Activated CD4-positive, alpha-beta T cell treated with anti-CD3 and anti-CD28 coated beads for 36 hours (primary cell): ENCODE data around the gene ERGIC3. TPM values are rescaled to one million over a fixed set of nuclear protein-coding genes. Genes with fewer than 3 reads are reported as not detected.

ENCODE experiments used
- ATAC-seq: fragments of 200-7000 bp; cut with Tn5 transposase; one replicate; pipeline ENCODE4 v1.10.0; 2021; ENCODE audit warnings: mild to moderate bottlenecking, moderate library complexity
- CTCF ChIA-PET: fragments of 350-600 bp; sonication (Branson Sonifier 250); formaldehyde crosslinking; loops from one replicate; lab custom pipeline; 2021; ENCODE audit warnings: antibody characterized with exemption; lab: Charles Lee
- POLR2A ChIA-PET: fragments of 350-600 bp; sonication (Branson Sonifier 250); formaldehyde crosslinking; loops from one replicate; lab custom pipeline; 2021; ENCODE audit warnings: antibody characterized with exemption, inconsistent platforms; lab: Charles Lee
- DNase-seq: peaks from one replicate; pipeline ENCODE4 v3.0.0-alpha.2; 2020
- H3K27ac Mint-ChIP-seq: one replicate; pipeline ENCODE4 v1.8.0; 2021; ENCODE audit warnings: mixed read lengths
- H3K27me3 Mint-ChIP-seq: one replicate; pipeline ENCODE4 v1.8.0; 2021; ENCODE audit warnings: mixed read lengths
- H3K36me3 Mint-ChIP-seq: one replicate; pipeline ENCODE4 v1.8.0; 2021; ENCODE audit warnings: low read depth, mixed read lengths
- H3K4me1 Mint-ChIP-seq: one replicate; pipeline ENCODE4 v1.8.0; 2021; ENCODE audit warnings: mixed read lengths
- H3K4me3 Mint-ChIP-seq: one replicate; pipeline ENCODE4 v1.8.0; 2021; ENCODE audit warnings: mild to moderate bottlenecking, moderate library complexity, mixed read lengths
- H3K9me3 Mint-ChIP-seq: one replicate; pipeline ENCODE4 v1.8.0; 2021; ENCODE audit warnings: low read depth, mixed read lengths
- intact Hi-C, 2 experiments: fragments of 100-400 bp; cut with DNase I in 1 of 2; cut with micrococcal nuclease in 1 of 2; formaldehyde crosslinking; loops; one replicate each; pipeline versions ENCODE4 v1.14.2 to v1.15.1; 2022 to 2024; cut with DNase I, micrococcal nuclease
- total RNA-seq, 2 experiments: library from RNA; stranded (reverse); gene quantifications; one replicate each; pipeline ENCODE4 v1.2.3, GENCODE V29; 2021

ERGIC3 gene
- total RNA-seq, 2 experiments from 2014 or later: 109 to 127 TPM

DNA sequence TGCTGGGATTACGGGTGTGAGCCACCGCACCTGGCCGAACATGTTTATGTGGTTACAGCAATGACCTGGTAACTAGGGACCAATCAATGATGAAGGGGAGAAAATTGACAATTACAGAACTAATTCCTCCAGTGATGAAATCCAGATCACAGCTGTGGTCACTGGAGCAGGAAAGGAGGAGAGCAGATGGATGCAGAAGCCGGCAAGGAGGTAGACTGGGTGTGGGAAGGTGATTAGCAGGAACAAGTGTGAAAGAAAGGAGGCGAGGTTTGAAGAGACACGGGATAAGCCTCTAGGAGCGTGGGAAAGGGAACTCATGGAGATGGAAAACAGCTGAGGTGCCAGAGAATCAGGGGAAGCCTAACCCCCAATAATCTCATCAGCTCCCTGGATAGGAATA lies 56.6 kb downstream of the ERGIC3 start:
- ATAC-seq (no peak), DNase-seq (no peak)
- CTCF ChIA-PET: interaction anchor here (0.6 kb wide), 2 partner anchors 20 to 558 kb away, joined by 3 read pairs; no protein-coding TSS in a partner anchor
- Mint-ChIP-seq H3K4me1 (peaks cover 5% of the 10 kb centered on the region), H3K4me3 (no peak overlapping the region), H3K27me3 (peaks cover 23% of the 10 kb centered on the region), H3K27ac (no peak overlapping the region), H3K36me3 (no peaks in the 10 kb centered on the region), H3K9me3 (no peaks in the 10 kb centered on the region)
- POLR2A ChIA-PET: no interaction called here
- intact Hi-C loops: no loop called here

- Mint-ChIP-seq H3K27ac (no peak overlapping the region), H3K36me3 (no peaks in the 10 kb centered on the region), H3K27me3 (peaks cover 23% of the 10 kb centered on the region), H3K9me3 (no peaks in the 10 kb centered on the region), H3K4me1 (peaks cover 5% of the 10 kb centered on the region), H3K4me3 (no peak overlapping the region)
- ChIA-PET POLR2A (no interaction called here), CTCF (interaction anchor here (0.6 kb wide), 1 partner anchor 20 kb away, joined by 3 read pairs; no protein-coding TSS in a partner anchor)
- intact Hi-C loops: no loop called here
- no peak for DNase-seq
- no peak for ATAC-seq
Measured at GRCh38 chr20:35598899-35599775, 57.3 kb downstream of the ERGIC3 start.

DNA sequence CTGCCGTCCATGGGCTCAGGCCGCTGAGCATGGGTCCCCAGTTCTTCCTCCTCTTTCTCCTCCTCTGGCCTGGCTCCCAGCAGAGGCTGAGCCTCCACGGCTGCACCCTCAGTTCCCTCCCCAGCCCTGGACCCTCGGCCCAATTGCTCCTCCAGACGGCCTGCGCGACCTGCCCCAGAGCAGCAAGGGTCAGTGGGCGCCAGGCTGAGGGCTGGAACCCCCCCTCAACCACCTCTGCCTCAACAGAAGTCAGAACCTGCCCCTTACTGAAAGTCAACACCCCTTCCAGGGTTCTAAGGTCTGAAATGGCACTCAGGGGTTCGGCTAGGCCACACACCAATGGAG lies 57.9 kb downstream of the ERGIC3 start:
- ATAC-seq: no peak
- intact Hi-C loops: loop anchor here (5.0 kb wide), 3 partner anchors 63 to 137 kb away; partner anchors contain the start of genes CPNE1 (in 1 of the 2), NFS1 (in 1 of the 2), RBM12 (in 1 of the 2) and ROMO1 (in 1 of the 2)

GRCh38 chr20:35600176-35600992 lies 58.5 kb downstream of the ERGIC3 start:
- peaks cover 23% of the 10 kb centered on the region for H3K27me3 Mint-ChIP-seq
- peak overlapping the region; percentile 58 for H3K4me3 Mint-ChIP-seq
- H3K27ac Mint-ChIP-seq: no peak overlapping the region
- ATAC-seq (peak; percentile 1), DNase-seq (peak; percentile 16)
- intact Hi-C loops: loop anchor here (5.0 kb wide), 3 partner anchors 62 to 138 kb away; partner anchors contain the start of genes CPNE1 (in 1 of the 2), NFS1 (in 1 of the 2), RBM12 (in 1 of the 2) and ROMO1 (in 1 of the 2)
- CTCF ChIA-PET: interaction anchor here (0.6 to 1.5 kb wide), 8 partner anchors 9 to 285 kb away, joined by 3 to 6 read pairs (median 4); partner anchors contain the start of gene SPAG4
- peaks cover 5% of the 10 kb centered on the region for H3K4me1 Mint-ChIP-seq
- POLR2A ChIA-PET: interaction anchor here (0.6 to 1.2 kb wide), 3 partner anchors 15 to 127 kb away, joined by 3 to 10 read pairs (median 6); partner anchors contain the start of gene SPAG4
- no peaks in the 10 kb centered on the region for H3K36me3 Mint-ChIP-seq
- H3K9me3 Mint-ChIP-seq: no peaks in the 10 kb centered on the region

More for the DNA sequence above, 57.9 kb downstream of the ERGIC3 start:
- ChIA-PET POLR2A (interaction anchor here (0.6 to 0.8 kb wide), 2 partner anchors 30 to 128 kb away, joined by 3 to 10 read pairs; no protein-coding TSS in a partner anchor), CTCF (no interaction called here)
- no peak for DNase-seq
- peaks cover 23% of the 10 kb centered on the region for H3K27me3 Mint-ChIP-seq
- no peaks in the 10 kb centered on the region for H3K9me3 Mint-ChIP-seq
- H3K36me3 Mint-ChIP-seq: no peaks in the 10 kb centered on the region
- H3K4me1 Mint-ChIP-seq: peaks cover 5% of the 10 kb centered on the region
- no peak overlapping the region for H3K27ac Mint-ChIP-seq
- no peak overlapping the region for H3K4me3 Mint-ChIP-seq

DNA sequence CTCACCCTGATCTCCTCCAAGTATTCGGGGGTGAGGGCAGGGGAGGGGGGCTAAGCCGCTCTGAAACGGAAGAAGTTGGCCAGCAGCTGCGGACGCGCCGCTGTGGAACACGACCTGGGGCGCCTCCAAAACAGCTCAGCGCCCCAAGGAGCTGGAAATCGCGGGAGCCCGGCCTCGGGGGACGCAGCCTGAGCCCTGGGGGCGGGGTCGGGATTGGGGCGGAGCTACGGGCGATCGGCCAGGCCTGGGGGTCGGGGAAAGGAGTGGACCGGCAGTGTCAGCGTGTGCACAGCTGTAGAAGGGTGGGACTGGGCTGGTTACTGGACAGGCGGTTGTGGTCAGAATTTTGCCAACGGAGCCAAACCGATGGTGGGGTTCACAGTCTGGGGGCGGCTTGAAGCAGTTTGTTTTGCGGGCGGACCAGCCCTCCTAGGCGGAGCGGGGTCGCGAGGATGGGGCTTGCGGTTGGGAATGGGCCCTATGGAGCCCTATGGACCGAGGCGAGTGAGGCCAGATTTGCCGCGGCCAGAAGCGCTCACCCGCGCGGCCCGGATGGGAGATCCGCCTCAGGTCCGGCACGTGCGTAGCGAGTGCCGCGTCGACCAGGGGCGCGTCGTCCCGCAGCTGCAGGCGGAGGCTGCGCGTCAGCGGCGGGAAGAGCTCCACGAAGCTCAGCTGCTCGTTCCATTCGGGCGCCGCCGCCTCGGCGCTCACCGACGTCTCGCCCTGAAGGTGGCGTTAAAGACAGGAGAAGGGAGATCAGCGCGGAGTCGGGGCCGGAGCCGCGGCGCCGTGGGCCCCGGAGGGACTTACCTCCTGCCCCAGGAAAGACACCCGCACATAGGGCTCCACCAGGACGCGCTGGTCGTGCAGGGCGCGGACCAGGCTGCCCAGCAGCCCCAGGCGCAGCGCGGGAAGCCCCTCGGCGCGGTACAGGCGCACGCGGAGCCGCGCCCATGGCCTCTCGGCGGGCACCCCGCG lies 59.4 kb downstream of the ERGIC3 start:
- DNase-seq: peak; percentile 91
- CTCF ChIA-PET: interaction anchor here (0.6 to 1.5 kb wide), 18 partner anchors 8 to 293 kb away, joined by 3 to 7 read pairs (median 3); partner anchors contain the start of gene SPAG4
- H3K4me3 Mint-ChIP-seq: peak overlapping the region; percentile 58
- H3K36me3 Mint-ChIP-seq: no peaks in the 10 kb centered on the region
- H3K4me1 Mint-ChIP-seq: peaks cover 5% of the 10 kb centered on the region
- ATAC-seq: peak; percentile 94
- POLR2A ChIA-PET: interaction anchor here (0.6 to 1.2 kb wide), 5 partner anchors 15 to 353 kb away, joined by 3 to 8 read pairs (median 4); partner anchors contain the start of genes SCAND1 and SPAG4
- H3K27ac Mint-ChIP-seq: peak overlapping the region; percentile 49
- peaks cover 23% of the 10 kb centered on the region for H3K27me3 Mint-ChIP-seq
- intact Hi-C loops: loop anchor here (1.0 to 5.0 kb wide), 8 partner anchors 14 to 353 kb away; partner anchors contain the start of genes NFS1 (in 2 of the 2), ROMO1 (in 2 of the 2), CPNE1 (in 1 of the 2) and RBM12 (in 1 of the 2)
- no peaks in the 10 kb centered on the region for H3K9me3 Mint-ChIP-seq

GRCh38 chr20:35601990-35602389 lies 60.1 kb downstream of the ERGIC3 start:
- POLR2A ChIA-PET: interaction anchor here (0.6 to 1.0 kb wide), 3 partner anchors 17 to 352 kb away, joined by 3 to 8 read pairs (median 4); partner anchors contain the start of gene SCAND1
- Mint-ChIP-seq H3K36me3 (no peaks in the 10 kb centered on the region), H3K9me3 (no peaks in the 10 kb centered on the region), H3K4me1 (peaks cover 5% of the 10 kb centered on the region), H3K27ac (no peak overlapping the region), H3K27me3 (peaks cover 23% of the 10 kb centered on the region), H3K4me3 (no peak overlapping the region)
- ATAC-seq: no peak
- CTCF ChIA-PET: interaction anchor here (0.6 to 1.8 kb wide), 9 partner anchors 8 to 292 kb away, joined by 3 to 7 read pairs (median 4); partner anchors contain the start of gene SPAG4
- no peak for DNase-seq
- intact Hi-C loops: loop anchor here (1.0 to 5.0 kb wide), 8 partner anchors 13 to 352 kb away; partner anchors contain the start of genes NFS1 (in 2 of the 2), ROMO1 (in 2 of the 2), CPNE1 (in 1 of the 2) and RBM12 (in 1 of the 2)

DNA sequence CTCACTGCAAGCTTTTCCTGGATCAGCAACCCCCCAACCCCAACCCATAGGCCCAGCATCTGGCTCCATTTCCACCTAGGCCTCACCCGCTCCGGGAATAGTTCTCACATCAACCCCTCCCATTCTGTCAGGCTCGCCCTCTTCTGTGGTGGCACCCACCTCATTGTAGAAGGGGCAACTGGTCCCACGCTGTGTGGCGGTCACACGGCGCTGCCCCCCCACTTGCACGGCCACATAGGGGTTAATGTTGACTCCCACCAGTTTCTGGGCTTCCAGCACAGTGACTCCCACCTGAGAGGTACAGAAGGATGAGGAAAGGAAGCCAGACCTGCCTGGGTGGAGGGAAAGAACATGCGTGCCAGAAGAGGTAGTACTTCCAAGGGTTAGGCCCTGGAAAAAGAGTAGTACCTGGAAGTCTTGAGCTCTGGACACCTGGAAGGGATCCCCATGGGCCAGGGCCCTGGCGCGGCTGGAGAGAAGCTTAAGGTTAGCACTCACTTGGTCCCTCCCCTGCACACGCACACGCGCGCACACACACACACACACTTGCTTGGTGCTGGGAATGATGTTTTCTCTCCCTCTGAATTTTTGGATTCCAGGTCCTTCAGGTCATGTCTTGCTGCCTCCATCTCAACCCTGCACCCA lies 61.1 kb downstream of the ERGIC3 start:
- Mint-ChIP-seq H3K27me3 (peaks cover 23% of the 10 kb centered on the region), H3K27ac (no peak overlapping the region), H3K36me3 (no peaks in the 10 kb centered on the region), H3K4me1 (peaks cover 5% of the 10 kb centered on the region), H3K4me3 (no peak overlapping the region), H3K9me3 (no peaks in the 10 kb centered on the region)
- ChIA-PET CTCF (interaction anchor here (1.6 to 1.8 kb wide), 2 partner anchors 11 to 60 kb away, joined by 4 read pairs; no protein-coding TSS in a partner anchor), POLR2A (interaction anchor here (1.7 kb wide), 1 partner anchor 13 kb away, joined by 4 read pairs; the partner anchor contains the start of gene SPAG4)
- DNase-seq (no peak), ATAC-seq (no peak)
- intact Hi-C loops: loop anchor here (5.0 kb wide), 3 partner anchors 59 to 141 kb away; partner anchors contain the start of genes CPNE1 (in 1 of the 2), NFS1 (in 1 of the 2), RBM12 (in 1 of the 2) and ROMO1 (in 1 of the 2)

DNA sequence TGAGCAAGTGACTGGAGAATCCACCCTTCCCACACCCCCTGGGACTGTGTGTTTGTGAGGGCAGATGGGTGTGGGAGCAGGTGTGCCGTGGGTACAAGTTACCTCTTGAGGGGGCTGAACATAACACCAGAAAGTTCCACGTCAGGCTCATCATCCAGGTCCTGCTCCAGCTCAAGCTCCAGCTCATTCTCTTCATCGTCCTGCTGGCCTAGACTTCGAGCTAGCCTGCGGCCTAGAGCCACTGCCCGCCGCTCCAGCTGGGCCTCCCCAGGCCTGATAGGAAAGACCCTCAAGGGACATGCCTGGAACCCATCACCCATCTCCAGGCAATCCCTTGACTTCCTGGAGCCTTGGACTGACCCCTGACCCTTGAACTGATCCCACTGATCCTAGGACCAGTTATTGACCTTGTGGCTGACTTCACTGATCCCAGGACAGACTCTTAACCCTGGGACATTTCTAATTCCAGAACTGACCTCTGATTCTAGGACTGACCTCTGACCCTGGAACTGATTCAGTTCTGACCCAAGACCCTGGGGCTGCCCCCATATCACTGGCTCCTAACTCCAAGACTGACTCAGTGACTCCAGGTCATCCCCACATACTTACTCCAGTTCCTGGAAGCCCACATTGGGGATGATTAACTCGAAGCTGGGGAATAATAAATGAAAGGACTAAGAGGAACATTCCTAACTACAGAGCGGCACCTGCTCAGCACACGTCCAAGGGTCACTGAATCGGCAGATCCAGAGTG lies 62.0 kb downstream of the ERGIC3 start:
- DNase-seq (no peak), ATAC-seq (no peak)
- ChIA-PET POLR2A (interaction anchor here (1.7 kb wide), 1 partner anchor 12 kb away, joined by 4 read pairs; the partner anchor contains the start of gene SPAG4), CTCF (interaction anchor here (1.0 to 1.8 kb wide), 4 partner anchors 12 to 139 kb away, joined by 4 read pairs; partner anchors contain the start of gene SPAG4)
- no peak overlapping the region for H3K4me3 Mint-ChIP-seq
- no peak overlapping the region for H3K27ac Mint-ChIP-seq
- H3K4me1 Mint-ChIP-seq: peaks cover 5% of the 10 kb centered on the region
- H3K36me3 Mint-ChIP-seq: no peaks in the 10 kb centered on the region
- intact Hi-C loops: loop anchor here (5.0 kb wide), 3 partner anchors 58 to 142 kb away; partner anchors contain the start of genes CPNE1 (in 1 of the 2), NFS1 (in 1 of the 2), RBM12 (in 1 of the 2) and ROMO1 (in 1 of the 2)
- H3K9me3 Mint-ChIP-seq: no peaks in the 10 kb centered on the region
- peaks cover 20% of the 10 kb centered on the region for H3K27me3 Mint-ChIP-seq
